ENCODE measurements around the gene EXD3.
A peak's percentile ranks its signal among the peaks of the same experiment; 100 is the strongest.

EXD3 gene

GRCh38 chr9:137319011-137319738 lies 103.8 kb downstream of the EXD3 start:
- H3K27ac ChIP-seq: no peak overlapping the region
- TF ChIP-seq CTCF (conservative IDR thresholded peaks at IDR 0.05): peak; percentile 56

GRCh38 chr9:137318602-137319001 lies 104.4 kb downstream of the EXD3 start:
- TF ChIP-seq CTCF (conservative IDR thresholded peaks at IDR 0.05): no peak
- no peak overlapping the region for H3K27ac ChIP-seq

- no peak for TF ChIP-seq CTCF (conservative IDR thresholded peaks at IDR 0.05)
- no peak overlapping the region for H3K27ac ChIP-seq
Measured at GRCh38 chr9:137317718-137318511, 105.0 kb downstream of the EXD3 start.

GRCh38 chr9:137317021-137317717 lies 105.8 kb downstream of the EXD3 start:
- H3K27ac ChIP-seq: no peak overlapping the region; the same call in 1 of the 2 replicates
- TF ChIP-seq CTCF (conservative IDR thresholded peaks at IDR 0.05): no peak

GRCh38 chr9:137316012-137316981 lies 106.7 kb downstream of the EXD3 start:
- H3K27ac ChIP-seq: peak overlapping the region; percentile 31; the same call in 1 of the 2 replicates
- TF ChIP-seq CTCF (conservative IDR thresholded peaks at IDR 0.05): no peak

GRCh38 chr9:137315581-137316011 lies 107.4 kb downstream of the EXD3 start:
- no peak for TF ChIP-seq CTCF (conservative IDR thresholded peaks at IDR 0.05)
- peak overlapping the region; percentile 31; the same call in 1 of the 2 replicates for H3K27ac ChIP-seq

Measured in VCaP (cell line).